Activated naive CD8-positive, alpha-beta T cell treated with anti-CD3 and anti-CD28 coated beads, Interleukin-2, amount 50 U/mL, for 24 hours (primary cell): ENCODE data around the gene PRUNE1.

Experiments used
- ATAC-seq: fragments of 150-1000 bp; cut with Tn5 transposase; one replicate; pipeline ENCODE4 v1.10.0; 2021
- DNase-seq: peaks from one replicate; pipeline ENCODE4 v3.0.0; 2021
- H3K27ac Mint-ChIP-seq: one replicate; pipeline ENCODE4 v1.8.0; 2021; ENCODE audit warnings: mild to moderate bottlenecking, mixed read lengths
- H3K27me3 Mint-ChIP-seq: one replicate; pipeline ENCODE4 v1.8.0; 2021; ENCODE audit warnings: mixed read lengths
- H3K36me3 Mint-ChIP-seq: one replicate; pipeline ENCODE4 v1.8.0; 2021; ENCODE audit warnings: low read depth, mixed read lengths
- H3K4me1 Mint-ChIP-seq: one replicate; pipeline ENCODE4 v1.8.0; 2021; ENCODE audit warnings: mixed read lengths
- H3K4me3 Mint-ChIP-seq: one replicate; pipeline ENCODE4 v1.8.0; 2021; ENCODE audit warnings: mild to moderate bottlenecking, moderate library complexity, mixed read lengths
- H3K9me3 Mint-ChIP-seq: one replicate; pipeline ENCODE4 v1.8.0; 2021; ENCODE audit warnings: mixed read lengths

The PRUNE1 gene

GRCh38 chr1:151060657-151061421 lies 52.6 kb downstream of the PRUNE1 start:
- DNase-seq: no peak
- peaks cover 49% of the 10 kb centered on the region for H3K4me1 Mint-ChIP-seq
- peak overlapping the region; percentile 96 for H3K27ac Mint-ChIP-seq
- no peaks in the 10 kb centered on the region for H3K9me3 Mint-ChIP-seq
- no peak for ATAC-seq
- H3K36me3 Mint-ChIP-seq: peaks cover 31% of the 10 kb centered on the region
- no peaks in the 10 kb centered on the region for H3K27me3 Mint-ChIP-seq
- peak overlapping the region; percentile 97 for H3K4me3 Mint-ChIP-seq

GRCh38 chr1:151061704-151062103 lies 53.5 kb downstream of the PRUNE1 start:
- H3K27ac Mint-ChIP-seq: no peak overlapping the region

GRCh38 chr1:151062741-151063371 lies 54.6 kb downstream of the PRUNE1 start:
- Mint-ChIP-seq H3K4me3 (no peak overlapping the region), H3K27me3 (no peaks in the 10 kb centered on the region), H3K36me3 (peaks cover 16% of the 10 kb centered on the region), H3K9me3 (no peaks in the 10 kb centered on the region), H3K4me1 (peaks cover 29% of the 10 kb centered on the region), H3K27ac (no peak overlapping the region)
- DNase-seq (no peak), ATAC-seq (no peak)

More at GRCh38 chr1:151061704-151062103, 53.5 kb downstream of the PRUNE1 start:
- ATAC-seq: no peak
- H3K4me1 Mint-ChIP-seq: peaks cover 41% of the 10 kb centered on the region
- no peak for DNase-seq
- H3K4me3 Mint-ChIP-seq: peak overlapping the region; percentile 97
- no peaks in the 10 kb centered on the region for H3K9me3 Mint-ChIP-seq
- H3K27me3 Mint-ChIP-seq: no peaks in the 10 kb centered on the region
- peaks cover 25% of the 10 kb centered on the region for H3K36me3 Mint-ChIP-seq

- no peak for ATAC-seq
- no peak overlapping the region for H3K4me3 Mint-ChIP-seq
- H3K36me3 Mint-ChIP-seq: peaks cover 5% of the 10 kb centered on the region
- no peak overlapping the region for H3K27ac Mint-ChIP-seq
- no peak for DNase-seq
- H3K9me3 Mint-ChIP-seq: no peaks in the 10 kb centered on the region
- peaks cover 38% of the 10 kb centered on the region for H3K4me1 Mint-ChIP-seq
- no peaks in the 10 kb centered on the region for H3K27me3 Mint-ChIP-seq
Observed at GRCh38 chr1:151065089-151065645, 56.9 kb downstream of the PRUNE1 start.

GRCh38 chr1:151067185-151067584 lies 58.9 kb downstream of the PRUNE1 start:
- Mint-ChIP-seq H3K4me1 (peaks cover 36% of the 10 kb centered on the region), H3K4me3 (no peak overlapping the region), H3K27ac (no peak overlapping the region), H3K36me3 (peaks cover 9% of the 10 kb centered on the region), H3K27me3 (no peaks in the 10 kb centered on the region), H3K9me3 (no peaks in the 10 kb centered on the region)
- no peak for ATAC-seq
- no peak for DNase-seq

GRCh38 chr1:151069103-151069486 lies 60.8 kb downstream of the PRUNE1 start:
- Mint-ChIP-seq H3K4me3 (peak overlapping the region; percentile 97), H3K9me3 (no peaks in the 10 kb centered on the region)

GRCh38 chr1:151070474-151071276 lies 62.4 kb downstream of the PRUNE1 start, which contains the start of gene GABPB2:
TSS of gene GABPB2 (plus strand) at chr1:151070761. CDS start at chr1:151088190, 17,429 bp downstream.
- DNase-seq (peak; percentile 94), ATAC-seq (peak; percentile 93)
- Mint-ChIP-seq H3K36me3 (peaks cover 16% of the 10 kb centered on the region), H3K4me3 (peak within 1 kb of the TSS; percentile 97), H3K4me1 (peaks cover 33% of the 10 kb centered on the region), H3K9me3 (no peaks in the 10 kb centered on the region), H3K27me3 (no peaks in the 10 kb centered on the region), H3K27ac (peak within 1 kb of the TSS; percentile 99)

More at GRCh38 chr1:151069103-151069486, 60.8 kb downstream of the PRUNE1 start:
- Mint-ChIP-seq H3K27ac (peak overlapping the region; percentile 99), H3K4me1 (peaks cover 33% of the 10 kb centered on the region), H3K27me3 (no peaks in the 10 kb centered on the region), H3K36me3 (peaks cover 11% of the 10 kb centered on the region)
- ATAC-seq: no peak
- DNase-seq: no peak

GRCh38 chr1:151072224-151072623 lies 64.0 kb downstream of the PRUNE1 start:
- Mint-ChIP-seq H3K27ac (peak overlapping the region; percentile 99), H3K36me3 (peaks cover 13% of the 10 kb centered on the region), H3K9me3 (no peaks in the 10 kb centered on the region), H3K27me3 (no peaks in the 10 kb centered on the region), H3K4me3 (peak overlapping the region; percentile 97), H3K4me1 (peaks cover 33% of the 10 kb centered on the region)
- DNase-seq: no peak
- ATAC-seq: no peak
